Nephron progenitor cell (in vitro differentiated cells): Measurements from ENCODE around the gene IFI35.

Experiments used
- DNase-seq: peaks from one replicate; pipeline ENCODE4 v3.0.0; 2021
- H3K27ac Mint-ChIP-seq: 2 replicates; pipeline ENCODE4 v1.8.0; 2021; ENCODE audit warnings: mild to moderate bottlenecking, moderate library complexity, mixed read lengths
- H3K27me3 Mint-ChIP-seq: 2 replicates; pipeline ENCODE4 v1.8.0; 2021; ENCODE audit warnings: mild to moderate bottlenecking, low read depth, mixed read lengths; ENCODE audit not compliant: poor library complexity
- H3K36me3 Mint-ChIP-seq: 2 replicates; pipeline ENCODE4 v1.8.0; 2021; ENCODE audit warnings: low read depth, mixed read lengths
- H3K4me1 Mint-ChIP-seq: 2 replicates; pipeline ENCODE4 v1.8.0; 2021; ENCODE audit warnings: mixed read lengths
- H3K4me3 Mint-ChIP-seq: 2 replicates; pipeline ENCODE4 v1.8.0; 2021; ENCODE audit warnings: mild to moderate bottlenecking, moderate library complexity, mixed read lengths
- H3K9me3 Mint-ChIP-seq: 2 replicates; pipeline ENCODE4 v1.8.0; 2021; ENCODE audit warnings: mild to moderate bottlenecking, moderate library complexity, mixed read lengths
- TF ChIP-seq, protein P1 (sequence below): fragments of 200-600 bp; sonication (generic); IDR thresholded peaks from 2 replicates; pipeline ENCODE4 v1.5.0; 2021; ENCODE audit warnings: antibody characterized with exemption

The IFI35 gene

DNA sequence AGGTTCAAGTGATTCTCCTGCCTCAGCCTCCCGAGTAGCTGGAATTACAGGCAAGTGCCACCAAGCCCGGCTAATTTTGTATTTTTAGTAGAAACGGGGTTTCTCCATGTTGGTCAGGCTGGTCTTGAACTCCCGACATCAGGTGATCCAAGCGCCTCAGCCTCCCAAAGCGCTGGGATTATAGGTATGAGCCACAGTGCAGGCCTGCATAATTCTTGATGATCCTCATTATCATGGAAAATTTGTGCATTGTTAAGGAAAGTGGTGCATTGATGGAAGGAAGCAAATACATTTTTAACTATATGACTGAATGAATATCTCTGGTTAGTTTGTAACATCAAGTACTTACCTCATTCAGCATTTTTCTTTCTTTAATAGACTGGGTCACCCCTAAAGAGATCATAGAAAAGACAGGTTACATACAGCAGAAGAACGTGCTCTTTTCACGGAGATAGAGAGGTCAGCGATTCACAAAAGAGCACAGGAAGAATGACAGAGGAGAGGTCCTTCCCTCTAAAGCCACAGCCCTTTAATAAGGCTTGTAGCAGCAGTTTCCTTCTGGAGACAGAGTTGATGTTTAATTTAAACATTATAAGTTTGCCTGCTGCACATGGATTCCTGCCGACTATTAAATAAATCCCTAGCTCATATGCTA lies 56.5 kb downstream of the IFI35 start:
- no peak for DNase-seq
- H3K36me3 Mint-ChIP-seq = peaks cover 28% of the 10 kb centered on the region
- no peaks in the 10 kb centered on the region for H3K9me3 Mint-ChIP-seq
- TF ChIP-seq, protein P1, sequence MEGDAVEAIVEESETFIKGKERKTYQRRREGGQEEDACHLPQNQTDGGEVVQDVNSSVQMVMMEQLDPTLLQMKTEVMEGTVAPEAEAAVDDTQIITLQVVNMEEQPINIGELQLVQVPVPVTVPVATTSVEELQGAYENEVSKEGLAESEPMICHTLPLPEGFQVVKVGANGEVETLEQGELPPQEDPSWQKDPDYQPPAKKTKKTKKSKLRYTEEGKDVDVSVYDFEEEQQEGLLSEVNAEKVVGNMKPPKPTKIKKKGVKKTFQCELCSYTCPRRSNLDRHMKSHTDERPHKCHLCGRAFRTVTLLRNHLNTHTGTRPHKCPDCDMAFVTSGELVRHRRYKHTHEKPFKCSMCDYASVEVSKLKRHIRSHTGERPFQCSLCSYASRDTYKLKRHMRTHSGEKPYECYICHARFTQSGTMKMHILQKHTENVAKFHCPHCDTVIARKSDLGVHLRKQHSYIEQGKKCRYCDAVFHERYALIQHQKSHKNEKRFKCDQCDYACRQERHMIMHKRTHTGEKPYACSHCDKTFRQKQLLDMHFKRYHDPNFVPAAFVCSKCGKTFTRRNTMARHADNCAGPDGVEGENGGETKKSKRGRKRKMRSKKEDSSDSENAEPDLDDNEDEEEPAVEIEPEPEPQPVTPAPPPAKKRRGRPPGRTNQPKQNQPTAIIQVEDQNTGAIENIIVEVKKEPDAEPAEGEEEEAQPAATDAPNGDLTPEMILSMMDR = no peak
- H3K4me1 Mint-ChIP-seq = no peaks in the 10 kb centered on the region
- no peaks in the 10 kb centered on the region for H3K27me3 Mint-ChIP-seq
- no peak overlapping the region for H3K4me3 Mint-ChIP-seq
- H3K27ac Mint-ChIP-seq = no peak overlapping the region
